Stimulated activated CD8-positive, alpha-beta memory T cell treated with anti-CD3 and anti-CD28 coated beads, Interleukin-12 subunit alpha, Interleukin-12 subunit beta, amount 100 ng/mL, for 24 hours (primary cell): ENCODE data around the gene RHBDL2.
"Not testable (repeated sequence)": the region's sequence is repeated elsewhere in the genome, so short reads cannot be mapped to it uniquely, and the experiment has no call there.

Source experiments
- DNase-seq: peaks from one replicate; pipeline ENCODE4 v3.0.0-alpha.2; 2020; ENCODE audit errors: extremely low read depth

RHBDL2 gene

DNA sequence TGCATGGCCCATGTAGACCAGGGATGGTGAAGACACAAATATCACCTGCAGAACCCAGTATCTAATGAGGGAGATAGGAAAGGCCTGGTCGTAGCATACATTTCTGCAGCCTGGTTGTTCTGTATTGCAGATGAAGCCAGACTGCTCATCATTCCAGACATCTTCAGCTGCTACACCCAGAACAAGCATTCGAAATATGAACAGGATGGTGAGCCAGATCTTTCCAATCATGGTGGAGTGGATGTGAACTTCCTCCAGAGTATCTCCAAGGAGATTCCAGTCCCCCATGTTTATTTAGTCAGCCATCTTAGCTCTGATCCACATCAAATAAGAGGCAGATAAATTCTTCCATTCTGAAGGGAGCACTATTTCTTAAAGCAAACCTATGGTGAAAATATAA, 65.8 kb downstream of the RHBDL2 start:
- DNase-seq = no peak

DNA sequence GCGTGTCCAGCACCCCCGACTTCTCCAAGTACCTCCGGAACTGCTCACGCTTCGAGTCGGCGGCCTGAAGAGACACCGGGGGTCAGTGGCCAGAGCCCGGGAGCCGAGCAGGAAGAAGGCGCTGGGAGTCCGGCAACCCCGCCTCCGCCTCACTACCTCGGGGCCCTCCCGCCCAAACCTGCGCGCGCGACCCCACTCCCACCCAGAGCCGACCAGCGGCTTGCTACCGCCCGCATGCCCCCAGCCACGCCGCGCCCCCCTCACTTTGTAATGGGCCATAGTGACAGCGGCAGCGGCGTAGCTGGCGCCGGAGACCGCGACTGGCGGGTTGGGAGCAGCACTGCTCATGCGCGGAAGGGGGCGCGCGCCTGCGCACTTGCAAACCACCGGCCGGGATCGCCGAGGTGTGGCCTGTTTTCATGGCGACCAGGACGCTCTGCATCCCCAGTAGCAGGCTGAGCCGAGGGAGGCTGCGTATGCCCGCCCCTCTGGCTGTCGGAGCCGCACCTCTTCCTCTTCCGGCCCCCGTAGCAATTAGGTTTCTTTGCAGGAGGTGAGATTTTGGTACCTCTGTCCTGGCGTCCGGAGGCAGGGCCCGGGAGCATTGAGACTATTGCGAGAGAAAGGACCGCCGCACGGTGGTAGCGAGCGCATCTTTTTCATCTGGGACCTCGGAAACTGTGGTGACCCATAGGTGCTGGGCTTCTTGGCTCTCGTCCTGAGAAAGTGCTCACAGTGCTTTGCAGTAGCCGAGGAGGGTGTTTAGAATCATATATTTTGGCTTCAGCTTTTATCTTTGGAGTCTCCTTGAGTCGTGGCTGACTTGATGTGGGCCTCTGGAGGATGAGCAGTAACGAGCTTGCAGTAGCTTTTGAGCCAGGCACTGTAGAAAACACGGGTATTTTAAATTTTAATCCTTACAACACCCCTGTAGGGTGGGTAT, 68.3 kb downstream of the RHBDL2 start, which contains the start of gene MYCBP:
Gene MYCBP (minus strand): TSS at position 322 of the 943 bp plus-strand sequence. CDS start 43 bp downstream, at position 279.
- DNase-seq = peak; percentile 93

DNA sequence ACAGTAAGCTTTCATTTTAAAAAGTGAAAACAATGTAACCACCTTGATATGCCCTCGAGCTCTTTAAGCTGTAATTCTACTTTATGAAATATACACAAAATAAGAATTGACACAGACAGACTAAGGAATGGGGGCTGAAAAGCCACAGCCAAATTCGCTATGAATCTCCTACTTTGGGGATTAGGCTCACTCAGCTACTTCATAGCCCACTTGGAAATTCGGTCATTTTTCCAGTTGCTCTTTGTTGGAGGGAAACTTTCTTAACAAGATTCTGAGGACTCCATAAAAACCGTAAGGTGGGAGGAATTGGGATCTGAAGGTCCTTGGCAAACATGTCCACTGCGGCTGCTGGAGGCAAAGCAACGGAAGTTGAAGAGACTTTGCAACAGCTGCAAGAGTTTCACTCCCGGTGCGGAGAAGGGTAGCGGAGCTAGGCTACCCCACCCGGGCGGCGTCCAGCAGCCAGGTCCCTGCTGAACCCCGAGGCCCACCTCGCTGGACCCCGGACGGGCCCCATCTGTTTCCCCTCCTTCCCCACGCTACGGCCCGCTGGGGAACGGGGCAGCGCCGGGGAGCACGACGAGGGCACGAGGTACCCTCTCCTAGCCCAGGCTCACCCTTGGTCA, 69.1 kb downstream of the RHBDL2 start:
- DNase-seq = no peak

DNA sequence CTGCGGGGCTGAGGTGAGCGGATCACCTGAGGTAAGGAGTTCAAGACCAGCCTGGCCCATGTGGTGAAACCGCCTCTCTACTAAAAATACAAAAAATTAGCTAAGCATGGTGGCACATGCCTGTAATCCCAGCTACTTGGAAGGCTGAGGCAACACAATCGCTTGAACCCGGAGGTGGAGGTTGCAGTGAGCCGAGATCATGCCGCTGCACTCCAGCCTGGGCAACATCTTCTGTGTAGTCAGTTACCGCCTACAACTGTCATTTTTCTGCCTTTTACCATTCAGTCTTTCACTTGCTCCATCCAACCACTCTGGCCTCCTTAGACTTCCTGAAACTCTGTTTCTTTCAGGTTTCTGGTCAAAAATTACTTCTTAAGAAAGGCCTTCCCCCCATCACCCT, 70.6 kb downstream of the RHBDL2 start:
- no peak for DNase-seq

DNA sequence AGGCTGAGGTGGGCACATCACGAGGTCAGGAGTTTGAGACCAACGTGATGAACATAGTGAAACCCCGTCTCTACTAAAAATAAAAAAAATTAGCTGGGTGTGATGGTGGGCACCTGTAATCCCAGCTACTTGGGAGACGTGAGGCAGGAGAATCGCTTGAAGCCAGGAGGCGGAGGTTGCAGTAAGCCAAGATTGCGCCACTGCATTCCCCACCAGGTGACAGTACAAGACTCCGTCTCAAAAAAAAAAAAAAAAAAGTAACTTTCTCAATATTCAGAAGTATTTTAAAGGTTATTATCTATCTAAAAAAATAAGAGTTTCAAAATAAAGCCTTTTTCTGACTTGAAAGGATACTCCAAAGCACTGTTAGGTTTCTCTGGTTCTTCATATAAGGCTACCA, 74.4 kb downstream of the RHBDL2 start:
- DNase-seq = no peak

DNA sequence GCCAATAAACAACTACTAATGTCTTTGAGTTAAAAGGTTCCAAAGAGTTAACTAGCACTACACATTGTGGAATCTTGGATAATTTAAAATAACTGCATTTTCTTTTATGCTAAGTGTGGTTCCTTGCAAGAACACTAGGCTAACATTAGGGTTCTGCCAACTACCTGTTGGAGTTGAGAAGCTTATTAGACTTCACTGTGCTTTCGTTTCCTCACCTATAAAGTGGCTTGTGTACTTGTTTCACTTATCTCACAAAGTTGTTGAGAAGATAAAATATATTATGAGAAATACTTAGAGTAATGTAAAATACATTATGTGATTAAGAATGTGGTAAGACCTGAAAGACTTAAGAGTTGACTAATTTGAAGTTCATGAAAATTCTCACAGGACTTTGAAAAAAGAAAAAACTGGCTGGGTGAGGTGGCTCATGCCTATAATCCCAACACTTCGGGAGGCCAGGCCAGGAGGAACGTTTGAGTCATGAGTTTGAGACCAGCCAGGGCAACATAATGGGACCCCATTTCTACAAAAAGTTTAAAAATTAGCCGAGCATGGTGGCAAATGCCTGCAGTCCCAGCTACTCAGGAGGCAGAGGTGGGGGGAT, 76.4 kb downstream of the RHBDL2 start:
- no peak for DNase-seq

DNA sequence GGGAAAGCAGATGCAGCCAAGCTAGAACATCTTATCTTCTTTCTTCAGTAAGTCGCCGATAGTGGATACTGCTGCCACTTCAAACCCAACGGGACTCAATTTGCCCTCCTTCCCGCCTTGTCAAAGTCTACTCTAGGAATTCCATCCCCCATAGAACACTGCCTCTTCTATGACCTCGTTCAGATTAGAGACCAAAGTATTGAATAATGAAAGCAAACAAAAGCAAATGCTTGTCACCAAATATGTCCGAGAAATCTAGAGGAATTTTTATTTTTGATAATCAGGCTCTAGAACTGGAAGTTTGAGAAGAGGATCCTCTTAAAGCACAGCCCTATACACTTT, 81.2 kb downstream of the RHBDL2 start:
- no peak for DNase-seq

DNA sequence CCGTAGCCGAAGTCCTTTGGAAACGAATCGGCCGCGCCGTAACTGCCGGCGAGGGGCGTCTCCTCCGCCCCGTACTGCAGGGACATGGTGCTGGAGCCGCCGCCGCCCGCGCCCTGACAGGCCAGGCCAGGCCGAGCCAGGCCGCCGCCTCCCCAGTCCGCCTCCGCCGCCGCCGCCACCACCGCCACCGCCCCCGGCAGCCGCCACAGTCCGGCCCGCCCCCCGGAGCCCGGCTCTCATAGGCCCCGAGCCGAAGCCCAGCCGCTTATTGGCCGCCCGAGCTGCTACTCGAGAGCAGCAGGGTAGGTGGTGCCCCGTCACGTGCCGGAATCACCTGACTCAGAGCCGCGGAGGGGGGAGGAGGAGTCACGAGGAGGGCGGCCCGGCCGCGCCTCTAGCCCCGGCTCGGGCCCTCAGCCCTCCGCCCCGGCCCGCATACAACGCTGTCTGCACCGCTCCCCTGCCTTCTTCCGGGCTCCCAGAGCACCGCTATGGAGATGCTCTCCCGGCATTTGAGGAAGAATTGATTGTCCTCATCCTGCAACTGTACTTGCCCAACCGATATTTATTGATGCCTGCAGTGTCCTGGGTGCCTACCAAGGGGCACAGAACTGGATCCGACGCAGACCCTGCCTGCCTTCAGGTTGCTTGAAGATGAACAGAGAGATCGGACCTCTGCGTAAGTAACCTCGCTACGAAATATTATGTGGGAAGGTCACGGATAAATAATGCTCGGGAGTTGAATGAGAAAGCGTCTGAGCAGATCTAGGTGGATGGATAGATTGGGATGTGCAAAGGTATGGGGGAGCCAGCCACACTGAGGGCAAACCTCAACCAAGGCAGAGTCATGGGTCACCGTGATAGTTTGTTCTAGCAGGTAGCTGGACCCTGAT, 81.8 kb downstream of the RHBDL2 start, which contains the start of gene RRAGC:
Gene RRAGC (minus strand): TSS at position 212 of the 893 bp plus-strand sequence. CDS start 126 bp downstream, at position 86.
- peak; percentile 97 for DNase-seq

DNA sequence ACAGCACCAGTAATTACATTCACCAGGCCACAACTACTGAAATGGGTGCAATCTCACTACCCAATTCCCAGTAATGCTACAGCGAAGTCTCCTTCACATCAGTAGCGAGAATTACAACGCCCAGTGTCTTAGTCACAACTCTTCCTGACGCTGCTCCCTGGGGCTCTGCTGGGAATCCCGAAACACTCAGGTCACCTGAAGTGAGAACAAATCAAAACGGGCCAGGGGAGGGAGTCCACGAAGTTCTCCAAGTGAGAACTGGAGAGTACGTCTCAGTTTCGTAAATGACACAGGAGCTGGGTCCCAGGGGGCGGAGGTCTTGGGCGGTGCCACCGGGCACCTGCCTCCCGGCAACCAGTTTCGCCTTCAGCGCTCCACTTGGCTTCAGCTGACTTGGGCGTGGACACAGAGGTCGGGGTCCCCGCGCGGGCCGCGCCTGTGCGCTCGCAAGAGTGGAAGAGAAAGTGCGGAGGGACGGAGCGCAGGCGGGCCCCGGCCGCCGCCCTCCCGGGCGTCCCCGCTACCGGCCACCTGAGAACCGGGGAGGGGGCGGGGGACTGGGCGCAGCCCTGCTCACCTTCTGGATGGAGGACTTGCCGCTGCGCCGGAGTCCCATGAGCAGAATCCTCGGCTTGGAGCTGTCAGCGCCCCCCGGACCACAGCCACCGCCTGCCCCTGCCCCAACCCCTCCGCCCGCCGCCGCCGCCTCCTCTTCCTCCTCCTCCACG, 82.6 kb downstream of the RHBDL2 start:
- DNase-seq = peak; percentile 8

DNA sequence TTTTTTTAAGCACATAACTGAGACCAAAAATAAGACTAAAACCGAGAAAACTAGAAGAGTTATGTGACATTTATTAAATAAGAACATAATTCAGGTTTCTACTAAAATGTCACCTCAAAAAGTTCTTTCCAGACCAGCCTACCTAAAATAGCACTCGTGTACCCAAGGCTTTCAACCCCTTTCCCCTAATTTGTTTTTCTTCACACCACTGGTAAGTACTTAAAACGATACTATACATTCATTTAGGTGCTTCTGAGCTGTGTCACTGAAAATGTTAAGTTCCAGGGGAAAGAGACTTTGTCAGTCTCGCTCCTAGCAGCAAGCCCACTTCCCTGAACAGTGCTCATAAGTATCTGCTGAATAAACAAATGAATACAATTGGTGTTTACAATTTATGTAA, 88.8 kb downstream of the RHBDL2 start:
- no peak for DNase-seq

DNA sequence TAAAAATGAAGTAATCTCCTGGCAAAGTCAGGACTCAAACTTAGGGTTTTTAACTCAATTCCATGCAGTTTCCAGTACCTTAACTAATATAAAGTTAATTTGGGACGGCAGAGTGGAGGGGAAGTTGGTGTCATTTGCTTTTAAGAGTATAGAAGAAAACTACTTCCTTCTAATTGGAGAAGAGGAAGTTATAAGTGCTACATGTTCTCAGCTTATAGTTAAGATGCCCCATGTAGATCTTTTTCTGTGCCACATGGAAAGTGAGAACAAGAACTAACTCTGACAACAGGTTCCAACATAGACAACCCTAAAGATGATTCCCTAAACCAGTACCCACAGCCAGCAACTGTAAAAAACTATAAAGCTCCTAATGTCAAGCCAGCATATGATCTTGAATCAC, 93.6 kb downstream of the RHBDL2 start:
- no peak for DNase-seq

DNA sequence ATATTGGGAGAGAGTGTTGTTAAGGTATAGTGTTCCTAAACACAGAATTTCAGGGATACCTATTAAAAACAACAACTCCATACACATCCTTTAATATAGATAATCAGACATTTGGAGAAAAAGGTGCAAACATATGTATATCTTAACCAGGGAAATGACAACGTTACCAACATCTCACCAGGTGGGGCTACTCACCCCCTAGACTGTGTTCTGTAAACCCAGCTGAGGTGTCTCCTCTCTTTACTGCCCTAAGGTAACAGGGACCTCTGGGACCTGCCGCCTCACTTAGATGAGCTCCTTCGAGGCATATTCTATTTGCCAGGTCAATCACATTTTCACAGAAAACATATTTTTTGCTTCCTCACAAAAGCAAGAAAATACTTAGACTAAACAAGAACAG, 95.4 kb downstream of the RHBDL2 start:
- DNase-seq = no peak

DNA sequence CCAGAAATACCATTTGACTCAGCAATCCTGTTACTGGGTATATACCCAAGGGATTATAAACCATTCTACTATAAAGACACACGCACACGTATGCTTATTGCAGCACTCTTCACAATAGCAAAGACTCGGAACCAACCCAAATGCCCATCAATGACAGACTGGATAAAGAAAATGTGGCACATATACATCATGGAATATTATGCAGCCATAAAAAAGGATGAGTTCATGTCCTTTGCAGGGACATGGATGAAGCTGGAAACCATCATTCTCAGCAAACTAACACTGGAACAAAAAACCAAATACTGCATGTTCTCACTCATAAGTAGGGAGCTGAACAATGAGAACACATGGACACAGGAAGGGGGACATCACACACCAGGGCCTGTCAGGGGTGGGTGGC, 96.5 kb downstream of the RHBDL2 start:
- DNase-seq = not testable (repeated sequence)

DNA sequence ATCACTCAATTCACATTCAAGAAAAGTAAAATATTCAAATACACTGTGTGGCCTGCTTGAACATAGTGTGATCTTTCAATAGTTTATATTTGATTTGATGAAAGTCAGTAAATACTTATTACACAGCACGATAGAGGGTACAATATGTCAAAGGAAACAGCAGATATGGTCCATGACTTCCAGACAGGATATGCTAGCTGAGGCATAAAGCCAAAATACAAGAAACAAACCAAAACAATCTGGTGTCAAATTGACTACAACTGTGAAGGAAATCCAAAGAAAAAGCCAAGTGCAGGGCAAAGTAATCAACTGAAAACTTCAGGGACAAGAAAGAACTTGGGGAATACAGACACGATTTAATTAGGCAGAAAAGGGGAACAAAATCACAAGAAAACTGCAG, 101.3 kb downstream of the RHBDL2 start:
- no peak for DNase-seq

DNA sequence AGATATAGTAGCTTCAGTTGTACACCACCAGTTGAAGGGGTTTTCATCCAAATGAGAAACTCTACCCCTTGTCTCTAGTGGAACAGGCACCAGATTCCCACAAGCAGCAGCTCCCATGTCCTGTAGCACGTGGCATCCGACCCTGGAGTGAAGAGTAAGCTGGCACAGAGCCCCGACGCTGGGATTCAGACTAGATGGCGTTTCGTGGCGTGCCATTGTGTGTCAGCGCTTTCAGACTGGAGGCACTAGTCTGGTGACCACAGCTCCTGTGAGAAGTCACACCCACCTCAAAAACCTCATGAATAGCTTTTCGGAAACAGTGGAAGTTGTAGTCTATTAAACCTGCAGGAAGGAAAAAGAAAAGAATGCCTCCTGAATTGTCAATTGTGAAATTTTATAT, 102.3 kb downstream of the RHBDL2 start:
- no peak for DNase-seq

DNA sequence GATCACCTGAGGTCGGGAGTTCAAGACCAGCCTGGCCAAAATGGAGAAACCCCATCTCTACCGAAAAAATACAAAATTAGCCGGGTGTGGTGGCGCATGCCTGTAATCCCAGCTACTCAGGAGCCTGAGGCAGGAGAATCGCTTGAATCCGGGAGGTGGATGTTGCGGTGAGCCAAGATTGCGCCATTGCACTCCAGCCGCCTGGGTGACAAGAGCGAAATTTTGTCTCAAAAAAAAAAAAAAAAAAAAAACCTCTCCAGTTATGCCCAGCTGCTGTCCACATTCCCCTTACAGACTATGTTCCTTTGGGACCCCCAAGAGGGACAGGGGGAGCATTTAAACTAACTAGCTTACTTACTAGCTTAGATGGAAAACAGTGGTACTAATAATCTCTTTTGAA, 105.3 kb downstream of the RHBDL2 start:
- DNase-seq = not testable (repeated sequence)
